Mesendoderm (in vitro differentiated cells): Measurements from ENCODE around the gene PGAM4. TPM values are rescaled to one million over a fixed set of nuclear protein-coding genes. Genes with fewer than 3 reads are reported as not detected.

ENCODE experiments used
- DNase-seq: peaks from one replicate; pipeline ENCODE4 v3.0.0; 2013
- H2AK5ac ChIP-seq: 2 replicates; pipeline ENCODE4 v1.6.1; 2013; ENCODE audit warnings: low read length, inconsistent platforms
- H2BK120ac ChIP-seq: 2 replicates; pipeline ENCODE4 v1.6.1; 2013; ENCODE audit warnings: low read depth, mild to moderate bottlenecking, low read length, moderate library complexity, mixed read lengths
- H2BK15ac ChIP-seq: replicated peaks from 2 replicates; pipeline ENCODE4 v1.6.1; 2013; ENCODE audit warnings: low read depth, mild to moderate bottlenecking, moderate library complexity
- H2BK5ac ChIP-seq: 2 replicates; pipeline ENCODE4 v1.6.1; 2013; ENCODE audit warnings: low read length, inconsistent platforms
- H3K18ac ChIP-seq: 2 replicates; pipeline ENCODE4 v1.6.1; 2013; ENCODE audit warnings: mild to moderate bottlenecking, low read length, mixed read lengths
- H3K23ac ChIP-seq: one replicate; pipeline ENCODE4 v1.6.1; 2013; ENCODE audit warnings: low read length
- H3K27ac ChIP-seq: 2 replicates; pipeline ENCODE4 v1.5.1; 2013; ENCODE audit warnings: low read depth, mild to moderate bottlenecking, inconsistent platforms, low read length, moderate library complexity
- H3K27me3 ChIP-seq: 2 replicates; pipeline ENCODE4 v1.6.1; 2013; ENCODE audit warnings: low read length, control low read depth, mild to moderate bottlenecking, inconsistent platforms; ENCODE audit not compliant: insufficient read depth, poor library complexity
- H3K36me3 ChIP-seq: 2 replicates; pipeline ENCODE4 v1.6.1; 2013; ENCODE audit warnings: low read length, inconsistent platforms; ENCODE audit not compliant: control insufficient read depth, insufficient read depth
- H3K4ac ChIP-seq: one replicate; pipeline ENCODE4 v1.6.1; 2013; ENCODE audit warnings: low read depth, mild to moderate bottlenecking, low read length, moderate library complexity
- H3K4me1 ChIP-seq: 2 replicates; pipeline ENCODE4 v1.6.1; 2013; ENCODE audit warnings: low read depth, low read length, inconsistent platforms; ENCODE audit not compliant: control insufficient read depth
- H3K4me2 ChIP-seq: 2 replicates; pipeline ENCODE4 v1.6.1; 2013; ENCODE audit warnings: low read length
- H3K4me3 ChIP-seq: 2 replicates; pipeline ENCODE4 v1.5.1; 2013; ENCODE audit warnings: mild to moderate bottlenecking, low read length
- H3K56ac ChIP-seq: one replicate; pipeline ENCODE4 v1.6.1; 2013; ENCODE audit warnings: low read length
- H3K79me1 ChIP-seq: 2 replicates; pipeline ENCODE4 v1.6.1; 2013; ENCODE audit warnings: low read length, inconsistent platforms
- H3K79me2 ChIP-seq: 2 replicates; pipeline ENCODE4 v1.6.1; 2013; ENCODE audit warnings: mild to moderate bottlenecking, low read length; ENCODE audit not compliant: control insufficient read depth, insufficient read depth
- H3K9ac ChIP-seq: 2 replicates; pipeline ENCODE4 v1.6.1; 2013; ENCODE audit warnings: low read length, inconsistent platforms
- H4K5ac ChIP-seq: one replicate; pipeline ENCODE4 v1.6.1; 2013; ENCODE audit warnings: low read length
- H4K8ac ChIP-seq: one replicate; pipeline ENCODE4 v1.6.1; 2013; ENCODE audit warnings: low read depth, mild to moderate bottlenecking, control low read depth, low read length, moderate library complexity
- WGBS: extraction: QIAGEN DNeasy Blood & Tissue Kit; methylation state at CpG from one replicate; pipeline ENCODE4 v1.1.7; 2013; ENCODE audit warnings: low lambda C conversion rate, missing lambda C conversion rate; ENCODE audit not compliant: insufficient coverage; ENCODE audit errors: extremely low coverage; 5-methylcytosine and 5-hydroxymethylcytosine counted together
- polyA plus RNA-seq, 2 experiments: library from polyadenylated mRNA; stranded (reverse); fragments of 200-250 nt; gene quantifications; one replicate each; pipeline ENCODE4 v1.2.3, GENCODE V29; 2013

Gene PGAM4
- not detected for polyA plus RNA-seq (2013, experiment 1 of 2)
- not detected for polyA plus RNA-seq (2013, experiment 2 of 2)

- Histone ChIP-seq H3K56ac (no peak within 1 kb of the TSS), H4K8ac (no peak within 1 kb of the TSS), H3K79me2 (no peaks in the 10 kb centered on the region), H3K4me1 (no peaks in the 10 kb centered on the region), H2BK15ac (no peak within 1 kb of the TSS), H2BK5ac (no peak within 1 kb of the TSS), H3K27me3 (no peaks in the 10 kb centered on the region), H3K23ac (no peak within 1 kb of the TSS), H3K4ac (no peak within 1 kb of the TSS), H2AK5ac (no peak within 1 kb of the TSS), H2BK120ac (no peak within 1 kb of the TSS), H4K5ac (no peak within 1 kb of the TSS), H3K79me1 (no peaks in the 10 kb centered on the region), H3K36me3 (no peaks in the 10 kb centered on the region), H3K9ac (no peak within 1 kb of the TSS), H3K27ac (no peak within 1 kb of the TSS), H3K18ac (no peak within 1 kb of the TSS), H3K4me3 (no peak within 1 kb of the TSS), H3K4me2 (no peak within 1 kb of the TSS)
- no CpG with 5 or more reads among the region's 13 CpGs for WGBS
- no peak for DNase-seq
Measured at GRCh38 chrX:77969538-77969937, at the start of gene PGAM4. PGAM4 (minus strand) TSS chrX:77969638; CDS start chrX:77969638, 0 bp downstream.

GRCh38 chrX:78011846-78012245, 42.4 kb upstream of the PGAM4 start:
- no CpG with 5 or more reads among the region's 1 CpG for WGBS
- H3K79me1 ChIP-seq, result no peaks in the 10 kb centered on the region
- DNase-seq, result no peak
- H3K27ac ChIP-seq, result no peak overlapping the region
- no peaks in the 10 kb centered on the region for H3K4me1 ChIP-seq
- H2BK5ac ChIP-seq, result no peak overlapping the region
- no peaks in the 10 kb centered on the region for H3K36me3 ChIP-seq
- H3K56ac ChIP-seq, result no peak overlapping the region
- no peak overlapping the region for H2BK120ac ChIP-seq
- no peak overlapping the region for H2AK5ac ChIP-seq
- H3K27me3 ChIP-seq, result no peaks in the 10 kb centered on the region
- H3K4ac ChIP-seq, result no peak overlapping the region
- no peak overlapping the region for H3K4me2 ChIP-seq
- no peak overlapping the region for H4K5ac ChIP-seq
- no peak overlapping the region for H3K4me3 ChIP-seq
- H3K79me2 ChIP-seq, result no peaks in the 10 kb centered on the region
- no peak overlapping the region for H3K23ac ChIP-seq
- no peak overlapping the region for H3K18ac ChIP-seq
- no peak overlapping the region for H4K8ac ChIP-seq
- H3K9ac ChIP-seq, result no peak overlapping the region
- no peak overlapping the region for H2BK15ac ChIP-seq

- no peak overlapping the region for H2AK5ac ChIP-seq
- H3K27ac ChIP-seq, result no peak overlapping the region
- no peaks in the 10 kb centered on the region for H3K79me1 ChIP-seq
- H3K27me3 ChIP-seq, result no peaks in the 10 kb centered on the region
- H2BK15ac ChIP-seq, result no peak overlapping the region
- DNase-seq, result no peak
- H3K4ac ChIP-seq, result no peak overlapping the region
- no peaks in the 10 kb centered on the region for H3K36me3 ChIP-seq
- H2BK120ac ChIP-seq, result no peak overlapping the region
- no peak overlapping the region for H3K23ac ChIP-seq
- no peak overlapping the region for H3K18ac ChIP-seq
- H2BK5ac ChIP-seq, result no peak overlapping the region
- H4K8ac ChIP-seq, result no peak overlapping the region
- H3K56ac ChIP-seq, result no peak overlapping the region
- H3K9ac ChIP-seq, result no peak overlapping the region
- H3K4me2 ChIP-seq, result no peak overlapping the region
- no peaks in the 10 kb centered on the region for H3K79me2 ChIP-seq
- H4K5ac ChIP-seq, result no peak overlapping the region
- WGBS, result no CpG with 5 or more reads among the region's 4 CpGs
- H3K4me1 ChIP-seq, result no peaks in the 10 kb centered on the region
- no peak overlapping the region for H3K4me3 ChIP-seq
Measured at GRCh38 chrX:77979870-77980269, 10.4 kb upstream of the PGAM4 start.

- H3K23ac ChIP-seq, result no peak overlapping the region
- no CpG with 5 or more reads among the region's 1 CpG for whole genome bisulfite sequencing
Measured at GRCh38 chrX:77977518-77977917, 8.1 kb upstream of the PGAM4 start.

GRCh38 chrX:77977095-77977494, 7.7 kb upstream of the PGAM4 start:
- Histone ChIP-seq H2BK120ac (no peak overlapping the region), H3K27me3 (no peaks in the 10 kb centered on the region), H3K79me2 (no peaks in the 10 kb centered on the region), H3K4ac (no peak overlapping the region), H3K4me2 (no peak overlapping the region), H2BK5ac (no peak overlapping the region), H3K9ac (no peak overlapping the region), H3K79me1 (no peaks in the 10 kb centered on the region), H2BK15ac (no peak overlapping the region), H3K23ac (no peak overlapping the region), H3K4me1 (no peaks in the 10 kb centered on the region), H3K27ac (no peak overlapping the region), H4K5ac (no peak overlapping the region), H3K18ac (no peak overlapping the region), H3K56ac (no peak overlapping the region), H3K36me3 (no peaks in the 10 kb centered on the region), H3K4me3 (no peak overlapping the region), H2AK5ac (no peak overlapping the region), H4K8ac (no peak overlapping the region)
- DNase-seq, result no peak

More at GRCh38 chrX:77977518-77977917, 8.1 kb upstream of the PGAM4 start:
- Histone ChIP-seq H2BK5ac (no peak overlapping the region), H4K5ac (no peak overlapping the region), H3K4me1 (no peaks in the 10 kb centered on the region), H3K4ac (no peak overlapping the region), H2BK120ac (no peak overlapping the region), H3K9ac (no peak overlapping the region), H3K79me1 (no peaks in the 10 kb centered on the region), H3K27ac (no peak overlapping the region), H2BK15ac (no peak overlapping the region), H3K18ac (no peak overlapping the region), H3K36me3 (no peaks in the 10 kb centered on the region), H3K4me2 (no peak overlapping the region), H3K56ac (no peak overlapping the region), H2AK5ac (no peak overlapping the region), H4K8ac (no peak overlapping the region), H3K4me3 (no peak overlapping the region), H3K27me3 (no peaks in the 10 kb centered on the region), H3K79me2 (no peaks in the 10 kb centered on the region)
- no peak for DNase-seq

GRCh38 chrX:77975755-77976154, 6.3 kb upstream of the PGAM4 start:
- no peaks in the 10 kb centered on the region for H3K79me2 ChIP-seq
- H3K9ac ChIP-seq, result no peak overlapping the region
- no peak overlapping the region for H3K56ac ChIP-seq
- no CpG with 5 or more reads among the region's 2 CpGs for WGBS
- H3K4ac ChIP-seq, result no peak overlapping the region
- no peak overlapping the region for H3K23ac ChIP-seq
- no peaks in the 10 kb centered on the region for H3K27me3 ChIP-seq
- H2BK15ac ChIP-seq, result no peak overlapping the region
- H3K36me3 ChIP-seq, result no peaks in the 10 kb centered on the region
- no peak overlapping the region for H2BK5ac ChIP-seq
- no peak overlapping the region for H3K18ac ChIP-seq
- H3K79me1 ChIP-seq, result no peaks in the 10 kb centered on the region
- H3K4me3 ChIP-seq, result no peak overlapping the region
- no peak overlapping the region for H4K5ac ChIP-seq
- H3K4me1 ChIP-seq, result no peaks in the 10 kb centered on the region
- H3K27ac ChIP-seq, result no peak overlapping the region
- H3K4me2 ChIP-seq, result no peak overlapping the region
- H2BK120ac ChIP-seq, result no peak overlapping the region
- H2AK5ac ChIP-seq, result no peak overlapping the region
- H4K8ac ChIP-seq, result no peak overlapping the region
- DNase-seq, result no peak
